Measurements from ENCODE around the gene LYPLA2.

LYPLA2 gene

DNA sequence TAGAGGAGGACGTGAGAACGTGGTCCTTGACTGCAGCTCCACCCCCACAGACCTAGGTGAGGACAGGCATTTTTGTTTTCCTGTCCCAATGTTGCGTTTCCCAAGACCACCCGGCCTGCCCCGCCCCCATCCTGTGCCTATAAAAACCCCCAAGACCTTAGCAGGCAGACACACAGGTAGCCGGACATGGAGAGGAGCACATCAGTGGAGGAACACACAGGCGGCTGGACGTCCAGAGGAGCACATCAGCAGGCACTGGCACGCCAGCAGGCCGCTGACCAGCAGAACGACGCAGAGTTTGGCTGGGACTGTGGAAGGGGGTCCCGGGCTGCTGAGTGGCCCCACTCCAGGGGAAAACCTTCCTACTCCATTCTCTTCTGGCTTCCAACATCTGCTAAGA, 47.0 kb downstream of the LYPLA2 start:
- no peak for DNase-seq (ENCODE audit: low spot score)

GRCh38 chr1:23838401-23838866, 47.5 kb downstream of the LYPLA2 start:
- peak; percentile 64 for DNase-seq (ENCODE audit: low spot score)

DNA sequence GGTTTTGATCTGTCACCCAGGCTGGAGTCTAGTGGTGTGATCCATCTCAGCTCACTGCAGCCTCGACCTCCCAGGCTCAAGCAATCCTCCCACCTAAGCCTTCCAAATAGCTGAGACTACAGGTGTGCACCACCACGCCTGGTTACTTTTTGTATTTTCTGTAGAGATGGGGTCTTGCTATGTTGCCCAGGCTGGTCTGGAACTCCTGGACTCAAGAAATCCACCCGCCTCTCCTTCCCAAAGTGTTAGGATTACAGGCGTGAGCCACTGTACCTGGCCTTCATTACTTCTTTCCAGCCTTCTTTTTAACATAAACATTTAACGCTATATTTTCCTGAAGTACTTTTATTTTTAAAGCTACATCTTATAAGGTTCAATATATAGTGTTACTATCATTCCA, 52.7 kb downstream of the LYPLA2 start:
- DNase-seq (ENCODE audit: low spot score): no peak
